ENCODE measurements around the gene NHLRC2.
A peak's percentile ranks its signal among the peaks of the same experiment; 100 is the strongest.

NHLRC2 gene

GRCh38 chr10:113865901-113866300, 11.4 kb downstream of the NHLRC2 start:
- no peak for DNase-seq (ENCODE audit: low spot score)

GRCh38 chr10:113866551-113867394, 12.3 kb downstream of the NHLRC2 start:
- no peak for DNase-seq (ENCODE audit: low spot score)

- no peak for DNase-seq (ENCODE audit: low spot score)
Measured at GRCh38 chr10:113867904-113868303, 13.4 kb downstream of the NHLRC2 start.

GRCh38 chr10:113869789-113870188, 15.3 kb downstream of the NHLRC2 start:
- DNase-seq (ENCODE audit: low spot score), result no peak

GRCh38 chr10:113872139-113873030, 17.9 kb downstream of the NHLRC2 start:
- no peak for DNase-seq (ENCODE audit: low spot score)

- DNase-seq (ENCODE audit: low spot score), result no peak
Measured at GRCh38 chr10:113875212-113875611, 20.8 kb downstream of the NHLRC2 start.

- no peak for DNase-seq (ENCODE audit: low spot score)
Measured at GRCh38 chr10:113876461-113876860, 22.0 kb downstream of the NHLRC2 start.

GRCh38 chr10:113879691-113880090, 25.2 kb downstream of the NHLRC2 start:
- no peak for DNase-seq (ENCODE audit: low spot score)

- DNase-seq (ENCODE audit: low spot score), result peak; percentile 45
Measured at GRCh38 chr10:113880236-113880635, 25.8 kb downstream of the NHLRC2 start.

- DNase-seq (ENCODE audit: low spot score), result no peak
Measured at GRCh38 chr10:113882240-113882639, 27.8 kb downstream of the NHLRC2 start.

- no peak for DNase-seq (ENCODE audit: low spot score)
Measured at GRCh38 chr10:113889911-113890310, 35.5 kb downstream of the NHLRC2 start.

GRCh38 chr10:113890769-113891168, 36.3 kb downstream of the NHLRC2 start:
- DNase-seq (ENCODE audit: low spot score), result no peak

GRCh38 chr10:113891476-113891875, 37.0 kb downstream of the NHLRC2 start:
- no peak for DNase-seq (ENCODE audit: low spot score)

GRCh38 chr10:113893570-113893969, 39.1 kb downstream of the NHLRC2 start:
- no peak for DNase-seq (ENCODE audit: low spot score)

- DNase-seq (ENCODE audit: low spot score), result no peak
Measured at GRCh38 chr10:113894581-113894980, 40.1 kb downstream of the NHLRC2 start.

GRCh38 chr10:113895018-113895417, 40.6 kb downstream of the NHLRC2 start:
- no peak for DNase-seq (ENCODE audit: low spot score)

GRCh38 chr10:113897693-113898618, 43.5 kb downstream of the NHLRC2 start:
- DNase-seq (ENCODE audit: low spot score), result no peak

GRCh38 chr10:113899952-113900598, 45.6 kb downstream of the NHLRC2 start:
- no peak for DNase-seq (ENCODE audit: low spot score)

GRCh38 chr10:113905756-113906155, 51.3 kb downstream of the NHLRC2 start:
- no peak for DNase-seq (ENCODE audit: low spot score)

- no peak for DNase-seq (ENCODE audit: low spot score)
Measured at GRCh38 chr10:113907166-113907565, 52.7 kb downstream of the NHLRC2 start.

GRCh38 chr10:113908236-113908635, 53.8 kb downstream of the NHLRC2 start:
- DNase-seq (ENCODE audit: low spot score), result no peak
